Mesendoderm (in vitro differentiated cells): ENCODE measurements around the gene MMP19. TPM values are rescaled to one million over a fixed set of nuclear protein-coding genes. Genes with fewer than 3 reads are reported as not detected.
A peak's percentile ranks its signal among the peaks of the same experiment; 100 is the strongest.

Experiments used
- DNase-seq: peaks from one replicate; pipeline ENCODE4 v3.0.0; 2013
- H2AK5ac ChIP-seq: 2 replicates; pipeline ENCODE4 v1.6.1; 2013; ENCODE audit warnings: low read length, inconsistent platforms
- H2BK120ac ChIP-seq: 2 replicates; pipeline ENCODE4 v1.6.1; 2013; ENCODE audit warnings: low read depth, mild to moderate bottlenecking, low read length, moderate library complexity, mixed read lengths
- H2BK15ac ChIP-seq: replicated peaks from 2 replicates; pipeline ENCODE4 v1.6.1; 2013; ENCODE audit warnings: low read depth, mild to moderate bottlenecking, moderate library complexity
- H2BK5ac ChIP-seq: 2 replicates; pipeline ENCODE4 v1.6.1; 2013; ENCODE audit warnings: low read length, inconsistent platforms
- H3K18ac ChIP-seq: 2 replicates; pipeline ENCODE4 v1.6.1; 2013; ENCODE audit warnings: mild to moderate bottlenecking, low read length, mixed read lengths
- H3K23ac ChIP-seq: one replicate; pipeline ENCODE4 v1.6.1; 2013; ENCODE audit warnings: low read length
- H3K27ac ChIP-seq: 2 replicates; pipeline ENCODE4 v1.5.1; 2013; ENCODE audit warnings: low read depth, mild to moderate bottlenecking, inconsistent platforms, low read length, moderate library complexity
- H3K27me3 ChIP-seq: 2 replicates; pipeline ENCODE4 v1.6.1; 2013; ENCODE audit warnings: low read length, control low read depth, mild to moderate bottlenecking, inconsistent platforms; ENCODE audit not compliant: insufficient read depth, poor library complexity
- H3K36me3 ChIP-seq: 2 replicates; pipeline ENCODE4 v1.6.1; 2013; ENCODE audit warnings: low read length, inconsistent platforms; ENCODE audit not compliant: control insufficient read depth, insufficient read depth
- H3K4ac ChIP-seq: one replicate; pipeline ENCODE4 v1.6.1; 2013; ENCODE audit warnings: low read depth, mild to moderate bottlenecking, low read length, moderate library complexity
- H3K4me1 ChIP-seq: 2 replicates; pipeline ENCODE4 v1.6.1; 2013; ENCODE audit warnings: low read depth, low read length, inconsistent platforms; ENCODE audit not compliant: control insufficient read depth
- H3K4me2 ChIP-seq: 2 replicates; pipeline ENCODE4 v1.6.1; 2013; ENCODE audit warnings: low read length
- H3K4me3 ChIP-seq: 2 replicates; pipeline ENCODE4 v1.5.1; 2013; ENCODE audit warnings: mild to moderate bottlenecking, low read length
- H3K56ac ChIP-seq: one replicate; pipeline ENCODE4 v1.6.1; 2013; ENCODE audit warnings: low read length
- H3K79me1 ChIP-seq: 2 replicates; pipeline ENCODE4 v1.6.1; 2013; ENCODE audit warnings: low read length, inconsistent platforms
- H3K79me2 ChIP-seq: 2 replicates; pipeline ENCODE4 v1.6.1; 2013; ENCODE audit warnings: mild to moderate bottlenecking, low read length; ENCODE audit not compliant: control insufficient read depth, insufficient read depth
- H3K9ac ChIP-seq: 2 replicates; pipeline ENCODE4 v1.6.1; 2013; ENCODE audit warnings: low read length, inconsistent platforms
- H4K5ac ChIP-seq: one replicate; pipeline ENCODE4 v1.6.1; 2013; ENCODE audit warnings: low read length
- H4K8ac ChIP-seq: one replicate; pipeline ENCODE4 v1.6.1; 2013; ENCODE audit warnings: low read depth, mild to moderate bottlenecking, control low read depth, low read length, moderate library complexity
- WGBS: extraction: QIAGEN DNeasy Blood & Tissue Kit; methylation state at CpG from one replicate; pipeline ENCODE4 v1.1.7; 2013; ENCODE audit warnings: low lambda C conversion rate, missing lambda C conversion rate; ENCODE audit not compliant: insufficient coverage; ENCODE audit errors: extremely low coverage; 5-methylcytosine and 5-hydroxymethylcytosine counted together
- polyA plus RNA-seq, 2 experiments: library from polyadenylated mRNA; stranded (reverse); fragments of 200-250 nt; gene quantifications; one replicate each; pipeline ENCODE4 v1.2.3, GENCODE V29; 2013

Gene MMP19, protein sequence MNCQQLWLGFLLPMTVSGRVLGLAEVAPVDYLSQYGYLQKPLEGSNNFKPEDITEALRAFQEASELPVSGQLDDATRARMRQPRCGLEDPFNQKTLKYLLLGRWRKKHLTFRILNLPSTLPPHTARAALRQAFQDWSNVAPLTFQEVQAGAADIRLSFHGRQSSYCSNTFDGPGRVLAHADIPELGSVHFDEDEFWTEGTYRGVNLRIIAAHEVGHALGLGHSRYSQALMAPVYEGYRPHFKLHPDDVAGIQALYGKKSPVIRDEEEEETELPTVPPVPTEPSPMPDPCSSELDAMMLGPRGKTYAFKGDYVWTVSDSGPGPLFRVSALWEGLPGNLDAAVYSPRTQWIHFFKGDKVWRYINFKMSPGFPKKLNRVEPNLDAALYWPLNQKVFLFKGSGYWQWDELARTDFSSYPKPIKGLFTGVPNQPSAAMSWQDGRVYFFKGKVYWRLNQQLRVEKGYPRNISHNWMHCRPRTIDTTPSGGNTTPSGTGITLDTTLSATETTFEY
- polyA plus RNA-seq (2013, experiment 1 of 2) = 2.4 TPM
- polyA plus RNA-seq (2013, experiment 2 of 2) = 2.6 TPM

DNA sequence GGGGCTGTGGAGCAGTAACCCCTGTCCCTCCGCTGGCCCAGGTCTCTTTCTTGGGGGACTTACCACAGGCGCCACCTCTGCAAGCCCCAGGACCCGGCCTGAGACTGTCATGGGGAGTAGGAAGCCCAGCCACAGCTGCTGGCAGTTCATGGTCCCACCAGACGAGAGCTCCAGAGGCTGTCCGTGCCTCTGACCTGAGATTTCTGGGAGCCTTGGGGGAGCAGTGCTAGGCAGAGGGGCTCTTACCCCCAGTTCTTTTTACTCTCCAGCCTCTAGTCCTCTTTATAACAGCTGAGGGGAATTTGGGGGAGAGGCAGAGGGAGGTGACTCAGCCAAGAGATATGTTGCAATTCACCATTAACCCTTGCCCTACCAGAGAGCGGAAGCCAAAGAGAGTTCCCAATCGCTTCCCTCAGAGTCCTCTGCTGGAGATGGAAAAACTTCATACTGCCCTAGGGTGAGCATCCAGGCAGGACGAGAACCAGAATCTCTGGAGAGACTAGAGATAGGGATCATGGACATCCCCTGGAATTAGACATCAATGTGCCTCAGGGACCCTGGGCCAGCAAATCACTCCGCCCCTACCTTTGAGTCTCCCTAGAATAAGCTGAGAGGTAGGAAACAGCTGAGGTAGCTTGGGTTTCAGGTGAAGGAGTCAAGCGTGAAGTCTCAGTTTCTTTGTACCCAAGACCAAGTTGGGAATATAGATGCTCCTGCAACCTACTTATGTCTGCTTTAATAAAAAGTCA lies at the start of gene MMP19:
MMP19 (minus strand) TSS at position 256 of the 749 bp plus-strand sequence; CDS start at position 150, 106 bp downstream.
- Histone ChIP-seq H3K79me2 (no peaks in the 10 kb centered on the region), H3K4me3 (no peak within 1 kb of the TSS), H3K27ac (no peak within 1 kb of the TSS), H2BK120ac (peak within 1 kb of the TSS; percentile 52), H3K4ac (peak within 1 kb of the TSS; percentile 78), H3K4me2 (no peak within 1 kb of the TSS), H3K36me3 (no peaks in the 10 kb centered on the region), H4K8ac (no peak within 1 kb of the TSS), H4K5ac (no peak within 1 kb of the TSS), H3K9ac (peak within 1 kb of the TSS; percentile 48), H3K23ac (peak within 1 kb of the TSS; percentile 3), H3K18ac (peak within 1 kb of the TSS; percentile 52), H3K4me1 (no peaks in the 10 kb centered on the region), H3K79me1 (no peaks in the 10 kb centered on the region), H2BK5ac (no peak within 1 kb of the TSS), H2AK5ac (no peak within 1 kb of the TSS), H3K27me3 (no peaks in the 10 kb centered on the region), H2BK15ac (no peak within 1 kb of the TSS), H3K56ac (peak within 1 kb of the TSS; percentile 79)
- peak; percentile 90 for DNase-seq
- WGBS = no CpG with 5 or more reads among the region's 10 CpGs

DNA sequence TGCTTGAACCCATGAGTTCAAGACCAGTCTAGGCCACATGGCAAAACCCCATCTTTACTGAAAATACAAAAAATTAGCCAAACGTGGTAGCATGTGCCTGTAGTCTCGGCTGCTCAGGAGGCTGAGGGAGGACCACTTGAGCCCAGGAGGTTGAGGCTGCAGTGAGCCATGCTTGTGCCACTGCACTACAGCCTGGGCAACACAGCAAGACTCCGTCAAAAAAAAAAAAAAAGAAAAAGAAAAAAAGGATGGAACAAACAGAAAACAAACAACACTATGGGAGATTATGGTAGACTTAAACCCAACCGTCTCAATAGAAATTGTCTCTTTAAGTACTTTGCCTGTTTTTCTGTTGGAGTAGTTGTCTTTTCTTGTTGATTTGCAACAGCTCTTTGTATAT lies 48.6 kb upstream of the MMP19 start:
- Histone ChIP-seq H3K4me1 (no peaks in the 10 kb centered on the region), H3K4me2 (no peak overlapping the region), H2BK120ac (no peak overlapping the region), H4K8ac (no peak overlapping the region), H3K9ac (no peak overlapping the region), H3K79me2 (no peaks in the 10 kb centered on the region), H3K27me3 (no peaks in the 10 kb centered on the region), H4K5ac (no peak overlapping the region), H3K56ac (no peak overlapping the region), H3K79me1 (no peaks in the 10 kb centered on the region), H3K23ac (no peak overlapping the region), H2AK5ac (no peak overlapping the region), H3K18ac (no peak overlapping the region), H3K36me3 (no peaks in the 10 kb centered on the region), H3K27ac (no peak overlapping the region), H2BK15ac (no peak overlapping the region), H3K4ac (no peak overlapping the region), H2BK5ac (no peak overlapping the region), H3K4me3 (no peak overlapping the region)
- WGBS = no CpG with 5 or more reads among the region's 4 CpGs
- DNase-seq = no peak

DNA sequence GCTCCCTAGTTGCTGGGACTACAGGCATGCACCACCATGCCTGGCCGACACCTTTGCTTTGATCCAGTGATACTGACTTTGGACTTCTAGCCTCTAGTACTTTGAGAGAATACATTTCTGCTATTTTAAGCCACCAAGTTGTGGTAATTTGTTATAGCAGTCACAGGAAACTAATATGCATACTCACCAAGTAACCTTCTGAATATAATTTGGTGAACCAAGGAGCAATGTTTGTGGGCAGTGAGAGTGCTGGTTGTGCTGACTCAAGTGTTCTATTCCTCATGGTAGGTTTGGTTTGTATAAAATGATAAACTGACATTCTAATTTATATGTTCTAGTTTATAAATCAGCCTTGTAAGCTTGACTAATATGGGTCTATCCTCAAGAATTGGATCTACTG lies 42.4 kb upstream of the MMP19 start:
- no peak overlapping the region for H4K8ac ChIP-seq

GRCh38 chr12:55877824-55878223 lies 35.1 kb upstream of the MMP19 start:
- Histone ChIP-seq H2BK15ac (no peak overlapping the region), H3K79me1 (no peaks in the 10 kb centered on the region), H3K9ac (no peak overlapping the region), H3K36me3 (no peaks in the 10 kb centered on the region), H3K4me2 (no peak overlapping the region), H4K5ac (no peak overlapping the region), H3K56ac (no peak overlapping the region), H4K8ac (no peak overlapping the region), H2AK5ac (no peak overlapping the region), H2BK120ac (no peak overlapping the region), H3K18ac (no peak overlapping the region), H2BK5ac (no peak overlapping the region), H3K23ac (no peak overlapping the region), H3K4me3 (no peak overlapping the region), H3K27ac (no peak overlapping the region), H3K4ac (no peak overlapping the region), H3K4me1 (no peaks in the 10 kb centered on the region), H3K79me2 (no peaks in the 10 kb centered on the region), H3K27me3 (no peaks in the 10 kb centered on the region)
- no peak for DNase-seq

More for the DNA sequence above, 42.4 kb upstream of the MMP19 start:
- no peaks in the 10 kb centered on the region for H3K36me3 ChIP-seq
- H3K4me2 ChIP-seq = no peak overlapping the region
- H3K23ac ChIP-seq = no peak overlapping the region
- H2BK5ac ChIP-seq = no peak overlapping the region
- no peak overlapping the region for H3K9ac ChIP-seq
- WGBS = no CpG with 5 or more reads among the region's 1 CpG
- no peak overlapping the region for H2AK5ac ChIP-seq
- H3K4me1 ChIP-seq = no peaks in the 10 kb centered on the region
- no peaks in the 10 kb centered on the region for H3K27me3 ChIP-seq
- no peak overlapping the region for H3K4me3 ChIP-seq
- H3K56ac ChIP-seq = no peak overlapping the region
- H3K18ac ChIP-seq = no peak overlapping the region
- H3K79me1 ChIP-seq = no peaks in the 10 kb centered on the region
- no peak overlapping the region for H2BK120ac ChIP-seq
- no peak overlapping the region for H3K27ac ChIP-seq
- DNase-seq = no peak
- no peak overlapping the region for H3K4ac ChIP-seq
- H2BK15ac ChIP-seq = no peak overlapping the region
- H4K5ac ChIP-seq = no peak overlapping the region
- H3K79me2 ChIP-seq = no peaks in the 10 kb centered on the region

GRCh38 chr12:55875704-55876467 lies 33.1 kb upstream of the MMP19 start:
- no peak overlapping the region for H4K8ac ChIP-seq
- no peaks in the 10 kb centered on the region for H3K36me3 ChIP-seq
- no peak overlapping the region for H3K4ac ChIP-seq
- H3K56ac ChIP-seq = no peak overlapping the region
- H3K9ac ChIP-seq = no peak overlapping the region
- H2BK15ac ChIP-seq = no peak overlapping the region
- H2BK120ac ChIP-seq = no peak overlapping the region
- H4K5ac ChIP-seq = no peak overlapping the region
- no peaks in the 10 kb centered on the region for H3K27me3 ChIP-seq
- WGBS = no CpG with 5 or more reads among the region's 4 CpGs
- H3K23ac ChIP-seq = no peak overlapping the region
- H3K4me1 ChIP-seq = no peaks in the 10 kb centered on the region
- H3K27ac ChIP-seq = no peak overlapping the region
- H3K18ac ChIP-seq = no peak overlapping the region
- no peak overlapping the region for H3K4me3 ChIP-seq
- H3K4me2 ChIP-seq = no peak overlapping the region
- H2AK5ac ChIP-seq = no peak overlapping the region
- H3K79me1 ChIP-seq = no peaks in the 10 kb centered on the region
- no peak overlapping the region for H2BK5ac ChIP-seq
- H3K79me2 ChIP-seq = no peaks in the 10 kb centered on the region
- DNase-seq = no peak
